OCI-LY1 (cell line): ENCODE measurements around the gene PDE9A.

Experiments
- CTCF ChIP-seq: fragments of 200-600 bp; sonication (generic), shearing (Covaris generic); IDR thresholded peaks from 2 replicates; pipeline ENCODE4 v1.5.1; 2017; ENCODE audit warnings: mild to moderate bottlenecking, antibody characterized with exemption, low read length, moderate library complexity, mixed read lengths
- EZH2 ChIP-seq: fragments of 200-600 bp; sonication (generic), shearing (Covaris generic); IDR thresholded peaks from 2 replicates; pipeline ENCODE4 v1.8.0; 2017; ENCODE audit warnings: borderline replicate concordance, mixed run types, mild to moderate bottlenecking, antibody characterized with exemption, low read length, moderate library complexity, mixed read lengths

GRCh38 chr21:42680429-42680828 lies 27.0 kb downstream of the PDE9A start:
- TF ChIP-seq CTCF = no peak
- no peak for TF ChIP-seq EZH2
